ENCODE data around the gene NSFL1C. TPM values are rescaled to one million over a fixed set of nuclear protein-coding genes. Genes with fewer than 3 reads are reported as not detected.

The NSFL1C gene
- total RNA-seq, 1 experiment from 2014 or later, result 151 TPM

- Histone ChIP-seq H2AFZ (no peak overlapping the region), H3K79me2 (ENCODE audit: low read depth) (peaks cover 30% of the 10 kb centered on the region), H3K27me3 (ENCODE audit: insufficient read depth, low read depth) (no peaks in the 10 kb centered on the region), H3K27ac (no peak overlapping the region), H3K4me3 (no peak overlapping the region), H3F3A (ENCODE audit: insufficient read depth, low read depth) (peaks cover 44% of the 10 kb centered on the region), H4K20me1 (ENCODE audit: insufficient read depth) (no peaks in the 10 kb centered on the region), H3K9me3 (ENCODE audit: insufficient read depth, low read depth) (no peaks in the 10 kb centered on the region), H3K36me3 (ENCODE audit: low read depth) (no peaks in the 10 kb centered on the region), H3K9me2 (ENCODE audit: insufficient read depth) (no peaks in the 10 kb centered on the region), H3K4me2 (0 out of 2 replicates have a peak overlapping the region, but pooled peaks have one; percentile 12), H3K4me1 (replicated peaks; ENCODE audit: insufficient read depth) (peaks cover 59% of the 10 kb centered on the region)
- ChIA-PET POLR2A (ENCODE audit: unreplicated experiment) (no interaction called here), CTCF (interaction anchor here (4.9 kb wide), 1 partner anchor 31 kb away, joined by 40 read pairs; no protein-coding TSS in a partner anchor)
- intact Hi-C loops (cut with micrococcal nuclease; ENCODE audit: unreplicated experiment), result loop anchor here (10.0 kb wide), 1 partner anchor 818 kb away; the partner anchor contains the start of gene SRXN1
- no TSS peak for BruUV-seq (replicated peaks)
- TF ChIP-seq CTCF (conservative IDR thresholded peaks at IDR 0.05), result no peak
- no peak for TF ChIP-seq EZH2 (IDR thresholded peaks at IDR 0.05; ENCODE audit: low read depth)
- DNase-seq, result no peak
Measured at GRCh38 chr20:1472556-1473245, 6.1 kb upstream of the NSFL1C start.

GRCh38 chr20:1471242-1471641 lies 4.6 kb upstream of the NSFL1C start:
- Histone ChIP-seq H3K4me3 (no peak overlapping the region), H3K9me2 (ENCODE audit: insufficient read depth) (no peaks in the 10 kb centered on the region), H3F3A (ENCODE audit: insufficient read depth, low read depth) (peaks cover 46% of the 10 kb centered on the region; the same call in 1 of the 2 replicates), H3K36me3 (ENCODE audit: low read depth) (no peaks in the 10 kb centered on the region), H3K79me2 (ENCODE audit: low read depth) (peaks cover 19% of the 10 kb centered on the region), H4K20me1 (ENCODE audit: insufficient read depth) (no peaks in the 10 kb centered on the region), H3K4me1 (replicated peaks; ENCODE audit: insufficient read depth) (peaks cover 44% of the 10 kb centered on the region), H3K9me3 (ENCODE audit: insufficient read depth, low read depth) (no peaks in the 10 kb centered on the region), H3K4me2 (peak overlapping the region; percentile 29; the same call in 1 of the 2 replicates), H2AFZ (peak overlapping the region; percentile 20; the same call in 1 of the 2 replicates), H3K27me3 (ENCODE audit: insufficient read depth, low read depth) (no peaks in the 10 kb centered on the region), H3K27ac (peak overlapping the region; percentile 57; the same call in 1 of the 2 replicates)
- CTCF ChIA-PET, result no interaction called here
- no peak for TF ChIP-seq CTCF (conservative IDR thresholded peaks at IDR 0.05)
- POLR2A ChIA-PET (ENCODE audit: unreplicated experiment), result no interaction called here
- intact Hi-C loops (cut with micrococcal nuclease; ENCODE audit: unreplicated experiment), result loop anchor here (10.0 kb wide), 1 partner anchor 816 kb away; the partner anchor contains the start of gene SRXN1
- DNase-seq, result no peak
- BruUV-seq (replicated peaks), result no TSS peak

GRCh38 chr20:1469925-1470571 lies 3.4 kb upstream of the NSFL1C start:
- Histone ChIP-seq H3K4me1 (replicated peaks; ENCODE audit: insufficient read depth) (peaks cover 40% of the 10 kb centered on the region), H3K36me3 (ENCODE audit: low read depth) (0 out of 2 replicates have a peak, but pooled peaks cover 6% of the 10 kb centered on the region), H3K27me3 (ENCODE audit: insufficient read depth, low read depth) (no peaks in the 10 kb centered on the region), H2AFZ (no peak overlapping the region), H3K9me3 (ENCODE audit: insufficient read depth, low read depth) (no peaks in the 10 kb centered on the region), H3K9me2 (ENCODE audit: insufficient read depth) (no peaks in the 10 kb centered on the region), H3K27ac (peak overlapping the region; percentile 57), H3F3A (ENCODE audit: insufficient read depth, low read depth) (peaks cover 36% of the 10 kb centered on the region; the same call in 1 of the 2 replicates), H3K4me3 (no peak overlapping the region), H3K79me2 (ENCODE audit: low read depth) (peaks cover 23% of the 10 kb centered on the region), H4K20me1 (ENCODE audit: insufficient read depth) (peaks cover 6% of the 10 kb centered on the region; the same call in 1 of the 2 replicates), H3K4me2 (peak overlapping the region; percentile 29; the same call in 1 of the 2 replicates)
- ChIA-PET POLR2A (ENCODE audit: unreplicated experiment) (interaction anchor here (0.8 kb wide), 1 partner anchor 145 kb away, joined by 26 read pairs; no protein-coding TSS in a partner anchor), CTCF (interaction anchor here (0.6 kb wide), 2 partner anchors 32 to 72 kb away, joined by 3 to 4 read pairs; no protein-coding TSS in a partner anchor)
- DNase-seq, result peak; percentile 91 to 93
- BruUV-seq (replicated peaks), result no TSS peak
- no peak for TF ChIP-seq EZH2 (IDR thresholded peaks at IDR 0.05; ENCODE audit: low read depth)
- TF ChIP-seq CTCF (conservative IDR thresholded peaks at IDR 0.05), result peak; percentile 75
- intact Hi-C loops (cut with micrococcal nuclease; ENCODE audit: unreplicated experiment), result loop anchor here (1.0 to 10.0 kb wide), 2 partner anchors 33 to 815 kb away; partner anchors contain the start of gene SRXN1
